ENCODE measurements around the gene CGB5. TPM values are rescaled to one million over a fixed set of nuclear protein-coding genes. Genes with fewer than 3 reads are reported as not detected.
"Not testable (repeated sequence)": the region's sequence is repeated elsewhere in the genome, so short reads cannot be mapped to it uniquely, and the experiment has no call there.

Gene CGB5
- total RNA-seq, 1 donor from 2014 or later = not detected

DNA sequence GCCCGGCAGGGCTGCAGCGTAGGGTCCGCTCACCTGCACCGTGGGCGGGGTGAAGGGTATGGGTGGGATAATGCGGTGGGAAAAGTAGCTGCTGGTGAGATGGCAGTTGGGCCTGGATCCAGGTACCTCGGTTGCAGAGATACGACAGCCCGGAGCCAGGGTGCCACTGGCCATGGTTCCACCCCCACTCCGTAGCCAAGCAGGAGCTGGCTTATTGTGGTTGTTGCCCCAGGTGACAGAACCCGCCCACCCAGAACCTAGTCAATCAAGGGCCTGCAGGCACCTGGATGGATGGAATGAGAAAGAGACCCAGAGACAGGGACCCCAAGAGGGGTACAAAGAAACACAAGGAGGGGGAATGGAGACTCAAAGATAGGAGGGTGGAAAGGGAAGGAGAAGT lies 23.3 kb upstream of the CGB5 start:
- no peak for DNase-seq (ENCODE audit: low spot score)
- intact Hi-C loops (cut with DNase I) = no loop called here
- ATAC-seq = no peak

DNA sequence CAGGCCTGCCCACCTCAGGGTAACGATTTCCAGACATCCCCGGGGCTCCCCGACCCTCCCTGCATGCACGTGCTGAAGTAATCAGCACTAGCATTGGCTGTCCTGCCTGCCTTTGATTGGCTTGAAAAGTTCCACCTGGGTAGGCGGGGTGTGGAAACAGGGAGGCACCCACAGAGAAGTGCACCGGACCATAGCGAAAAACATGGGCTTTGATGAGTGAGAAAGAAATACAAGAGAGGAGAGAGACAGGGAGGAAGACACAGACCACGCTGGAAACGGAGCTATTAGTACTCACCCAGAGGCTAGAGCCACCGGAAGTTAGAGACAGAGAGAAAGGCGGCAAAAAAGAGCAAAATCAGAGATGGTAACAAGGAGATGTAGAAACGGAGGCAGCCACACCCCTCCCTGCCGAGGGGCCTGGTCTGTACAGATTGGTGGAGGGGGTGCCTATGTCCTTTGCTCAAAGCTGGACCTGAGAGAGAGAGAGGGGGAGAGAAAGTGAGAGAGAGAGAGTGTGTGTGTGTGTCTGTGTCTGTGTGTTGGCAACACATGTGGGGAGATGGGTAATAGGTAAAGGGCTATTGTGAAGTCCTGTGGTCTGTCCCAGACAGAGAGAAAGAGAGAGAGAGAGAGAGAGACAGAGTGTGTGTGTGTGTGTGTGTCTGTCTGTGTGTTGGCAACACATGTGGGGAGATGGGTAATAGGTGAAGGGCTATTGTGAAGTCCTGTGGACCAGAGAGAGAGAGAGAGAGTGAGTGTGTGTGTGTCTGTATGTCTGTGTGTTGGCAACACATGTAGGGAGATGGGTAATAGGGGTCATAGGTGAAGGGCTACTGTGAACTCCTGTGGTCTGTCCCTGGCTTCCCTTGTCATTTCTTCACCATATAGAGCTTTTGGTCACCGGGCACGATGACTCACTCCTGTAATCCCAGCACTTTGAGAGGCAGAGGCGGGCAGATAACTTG lies 22.4 kb upstream of the CGB5 start:
- no peak for ATAC-seq

DNA sequence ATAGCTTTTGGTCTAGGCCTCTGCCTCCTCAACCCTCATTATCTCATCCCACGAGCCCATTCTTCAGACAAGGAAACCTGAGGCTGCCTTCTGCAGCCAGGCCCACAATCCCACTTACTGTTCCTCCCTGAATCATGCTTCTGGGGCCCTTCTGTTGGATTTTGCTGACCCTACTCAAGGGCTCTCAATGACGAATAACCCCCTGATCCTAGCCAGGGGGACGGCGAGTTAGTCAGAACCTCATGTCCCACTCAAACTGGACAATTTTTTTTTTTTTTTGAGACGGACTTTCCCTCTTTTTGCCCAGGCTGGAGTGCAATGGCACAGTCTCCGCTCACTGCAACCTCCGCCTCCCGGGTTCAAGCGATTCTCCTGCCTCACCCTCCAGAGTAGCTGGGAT lies 21.5 kb upstream of the CGB5 start:
- no peak for ATAC-seq
- intact Hi-C loops (cut with DNase I) = no loop called here
- no peak for DNase-seq (ENCODE audit: low spot score)

More for the DNA sequence above, 22.4 kb upstream of the CGB5 start:
- DNase-seq (ENCODE audit: low spot score) = no peak
- intact Hi-C loops (cut with DNase I) = no loop called here

DNA sequence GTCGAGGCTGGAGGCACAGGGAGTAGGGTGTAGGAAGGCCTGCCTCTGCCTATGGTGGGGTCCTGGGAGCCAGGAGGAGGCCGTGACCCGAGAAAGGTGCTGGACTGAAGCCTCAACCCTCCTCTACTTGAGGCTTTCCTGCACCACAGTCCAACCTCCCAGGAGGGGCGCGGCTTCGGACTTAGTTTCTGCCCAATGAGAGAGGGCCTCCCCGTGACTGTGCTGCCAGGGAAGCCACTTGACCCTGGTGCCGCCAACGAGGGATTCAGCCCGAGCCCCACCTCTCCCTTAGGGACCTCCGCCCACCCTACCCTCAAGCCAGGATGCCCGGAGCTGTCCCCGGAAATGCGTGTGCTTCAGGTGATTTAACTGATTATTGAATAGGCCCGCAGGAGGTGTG lies 19.4 kb upstream of the CGB5 start, which contains the start of gene CGB3:
Gene CGB3 (minus strand): TSS at position 101 of the 400 bp plus-strand sequence. CDS start 362 bp downstream, outside the sequence.
- DNase-seq (ENCODE audit: low spot score); ATAC-seq; intact Hi-C loops (cut with DNase I): not testable (repeated sequence)

DNA sequence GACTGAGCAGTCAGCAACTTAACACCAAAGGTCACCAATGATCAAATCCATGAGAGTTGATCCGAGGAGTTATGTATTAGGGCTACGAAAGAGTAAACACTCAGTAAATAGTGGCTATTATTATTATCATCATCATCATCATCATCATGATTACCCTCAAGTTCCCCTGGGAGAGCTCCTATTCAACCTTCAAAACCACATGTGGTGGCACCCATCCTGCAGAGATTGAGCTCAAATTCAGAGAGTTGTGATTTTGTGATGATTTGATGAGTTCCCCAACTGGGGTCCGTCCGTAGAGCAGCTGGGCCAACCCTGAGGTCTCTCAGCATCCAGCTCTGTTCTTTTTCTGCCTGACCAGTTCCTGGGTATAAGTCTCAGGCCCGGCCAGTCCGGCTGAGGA lies 18.6 kb upstream of the CGB5 start:
- DNase-seq (ENCODE audit: low spot score); ATAC-seq; intact Hi-C loops (cut with DNase I): not testable (repeated sequence)

DNA sequence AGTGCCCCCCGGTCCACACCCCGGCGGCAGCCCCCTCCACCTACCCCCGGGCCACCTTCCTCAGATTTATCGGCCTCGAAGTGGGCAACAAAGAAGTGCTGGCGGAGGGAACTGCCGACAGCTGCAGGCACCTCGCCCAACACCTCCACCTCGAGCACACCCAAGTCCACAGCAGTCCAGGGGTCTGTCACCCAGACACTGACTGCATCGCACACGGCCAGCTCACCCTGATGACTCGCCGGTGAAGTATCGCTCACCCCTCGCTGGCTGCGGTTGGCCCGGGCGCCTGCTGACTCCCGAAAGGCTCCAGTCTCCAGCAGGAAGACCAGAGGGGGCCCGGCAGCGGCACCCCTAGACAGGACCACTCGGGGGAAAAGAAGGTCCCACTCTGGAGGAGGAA lies 18.0 kb upstream of the CGB5 start:
- DNase-seq (ENCODE audit: low spot score); intact Hi-C loops (cut with DNase I); ATAC-seq: not testable (repeated sequence)

DNA sequence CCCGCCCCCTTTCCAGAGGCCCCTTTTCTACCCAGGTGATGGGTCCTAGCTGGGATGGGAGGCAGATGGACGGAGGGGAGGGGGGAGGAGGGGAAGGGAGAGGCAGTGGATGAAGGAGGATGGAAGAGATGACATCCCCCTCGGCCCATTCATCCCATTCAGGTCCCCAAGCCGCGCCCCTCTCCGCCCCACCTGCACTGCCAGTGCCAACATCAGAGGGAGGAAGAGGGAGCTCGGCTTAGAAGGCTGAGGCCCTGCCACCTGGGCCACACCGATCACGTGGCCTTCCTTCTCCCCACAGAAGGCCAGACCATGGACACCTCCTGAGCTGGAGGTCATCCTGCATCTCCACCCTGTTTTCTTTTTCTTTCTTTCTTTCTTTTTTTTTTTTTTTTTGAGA lies 15.0 kb upstream of the CGB5 start:
- ATAC-seq; DNase-seq (ENCODE audit: low spot score); intact Hi-C loops (cut with DNase I): not testable (repeated sequence)

DNA sequence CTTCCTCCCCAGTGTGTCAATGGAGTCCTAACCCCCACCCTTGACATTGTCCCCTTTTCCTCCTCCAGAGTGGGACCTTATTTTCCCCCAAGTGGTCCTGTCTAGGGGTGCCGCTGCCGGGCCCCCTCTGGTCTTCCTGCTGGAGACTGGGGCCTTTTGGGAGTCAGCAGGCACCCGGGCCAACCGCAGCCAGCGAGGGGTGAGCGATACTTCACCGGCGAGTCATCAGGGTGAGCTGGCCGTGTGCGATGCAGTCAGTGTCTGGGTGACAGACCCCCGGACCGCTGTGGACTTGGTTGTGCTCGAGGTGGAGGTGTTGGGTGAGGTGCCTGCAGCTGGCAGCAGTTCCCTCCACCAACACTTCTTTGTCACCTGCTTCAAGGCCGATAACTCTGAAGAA lies 13.9 kb upstream of the CGB5 start:
- intact Hi-C loops (cut with DNase I); ATAC-seq: not testable (repeated sequence)

DNA sequence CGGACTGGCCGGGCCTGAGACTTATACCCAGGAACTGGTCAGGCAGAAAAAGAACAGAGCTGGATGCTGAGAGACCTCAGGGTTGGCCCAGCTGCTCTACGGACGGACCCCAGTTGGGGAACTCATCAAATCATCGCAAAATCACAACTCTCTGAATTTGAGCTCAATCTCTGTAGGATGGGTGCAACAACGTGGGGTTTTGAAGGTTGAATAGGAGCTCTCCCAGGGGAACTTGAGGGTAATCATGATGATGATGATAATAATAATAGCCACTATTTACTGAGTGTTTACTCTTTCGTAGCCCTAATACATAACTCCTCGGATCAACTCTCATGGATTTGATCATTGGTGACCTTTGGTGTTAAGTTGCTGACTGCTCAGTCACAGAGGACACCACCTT lies 13.3 kb upstream of the CGB5 start:
- DNase-seq (ENCODE audit: low spot score); intact Hi-C loops (cut with DNase I); ATAC-seq: not testable (repeated sequence)

More for the DNA sequence above, 13.9 kb upstream of the CGB5 start:
- not testable (repeated sequence) for DNase-seq (ENCODE audit: low spot score)

DNA sequence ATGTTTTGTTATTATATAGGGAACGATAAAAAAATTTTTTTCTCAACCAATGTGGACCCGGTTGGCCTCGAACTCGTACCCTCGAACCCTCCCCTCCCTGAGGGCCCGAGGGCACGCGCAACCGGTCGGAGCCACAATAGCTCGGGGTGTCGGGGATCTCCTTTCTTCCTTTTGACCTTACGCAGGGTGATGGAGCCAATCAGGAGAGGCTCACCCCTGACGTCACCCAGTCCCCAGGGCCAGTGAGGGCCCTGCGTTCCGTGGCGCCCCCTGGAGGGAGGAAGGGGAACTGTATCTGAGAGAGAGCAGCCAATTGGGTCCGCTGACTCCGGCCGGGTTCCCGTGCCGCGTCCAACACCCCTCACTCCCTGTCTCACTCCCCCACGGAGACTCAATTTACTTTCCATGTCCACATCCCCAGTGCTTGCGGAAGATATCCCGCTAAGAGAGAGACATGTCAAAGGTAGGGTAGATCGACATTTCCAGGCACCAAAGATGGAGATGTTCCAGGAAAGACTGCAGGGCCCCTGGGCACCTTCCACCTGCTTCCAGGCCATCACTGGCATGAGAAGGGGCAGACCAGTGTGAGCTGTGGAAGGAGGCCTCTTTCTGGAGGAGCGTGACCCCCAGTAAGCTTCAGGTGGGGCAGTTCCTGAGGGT lies 11.9 kb upstream of the CGB5 start, which contains the start of gene CGB2:
Gene CGB2 (plus strand): TSS at position 249 of the 660 bp plus-strand sequence. CDS start 206 bp downstream, at position 455.
- intact Hi-C loops (cut with DNase I); DNase-seq (ENCODE audit: low spot score); ATAC-seq: not testable (repeated sequence)

DNA sequence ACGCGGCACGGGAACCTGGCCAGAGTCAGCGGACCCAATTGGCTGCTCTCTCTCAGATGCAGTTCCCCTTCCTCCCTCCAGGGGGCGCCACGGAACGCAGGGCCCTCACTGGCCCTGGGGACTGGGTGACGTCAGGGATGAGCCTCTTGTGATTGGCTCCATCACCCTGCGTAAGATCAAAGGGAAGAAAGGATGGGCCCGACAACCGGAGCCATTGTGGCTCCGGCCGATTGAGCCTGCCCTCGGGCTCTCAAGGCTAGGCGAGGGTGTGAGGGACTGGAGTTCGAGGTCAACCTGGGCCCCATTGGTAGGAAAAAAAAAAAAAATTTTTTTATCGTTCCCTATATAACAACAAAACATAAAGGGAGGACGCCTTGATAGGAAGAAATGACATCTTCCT lies 6.8 kb upstream of the CGB5 start, which contains the start of gene CGB1:
Gene CGB1 (minus strand): TSS at position 81 of the 400 bp plus-strand sequence. CDS start 184 bp downstream, outside the sequence.
- intact Hi-C loops (cut with DNase I); DNase-seq (ENCODE audit: low spot score); ATAC-seq: not testable (repeated sequence)

DNA sequence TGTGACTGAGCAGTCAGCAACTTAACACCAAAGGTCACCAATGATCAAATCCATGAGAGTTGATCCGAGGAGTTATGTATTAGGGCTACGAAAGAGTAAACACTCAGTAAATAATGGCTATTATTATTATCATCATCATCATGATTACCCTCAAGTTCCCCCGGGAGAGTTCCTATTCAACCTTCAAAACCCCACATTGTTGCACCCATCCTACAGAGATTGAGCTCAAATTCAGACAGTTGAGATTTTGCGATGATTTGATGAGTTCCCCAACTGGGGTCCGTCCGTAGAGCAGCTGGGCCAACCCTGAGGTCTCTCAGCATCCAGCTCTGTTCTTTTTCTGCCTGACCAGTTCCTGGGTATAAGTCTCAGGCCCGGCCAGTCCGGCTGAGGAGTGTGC lies 5.5 kb upstream of the CGB5 start:
- ATAC-seq; intact Hi-C loops (cut with DNase I); DNase-seq (ENCODE audit: low spot score): not testable (repeated sequence)

DNA sequence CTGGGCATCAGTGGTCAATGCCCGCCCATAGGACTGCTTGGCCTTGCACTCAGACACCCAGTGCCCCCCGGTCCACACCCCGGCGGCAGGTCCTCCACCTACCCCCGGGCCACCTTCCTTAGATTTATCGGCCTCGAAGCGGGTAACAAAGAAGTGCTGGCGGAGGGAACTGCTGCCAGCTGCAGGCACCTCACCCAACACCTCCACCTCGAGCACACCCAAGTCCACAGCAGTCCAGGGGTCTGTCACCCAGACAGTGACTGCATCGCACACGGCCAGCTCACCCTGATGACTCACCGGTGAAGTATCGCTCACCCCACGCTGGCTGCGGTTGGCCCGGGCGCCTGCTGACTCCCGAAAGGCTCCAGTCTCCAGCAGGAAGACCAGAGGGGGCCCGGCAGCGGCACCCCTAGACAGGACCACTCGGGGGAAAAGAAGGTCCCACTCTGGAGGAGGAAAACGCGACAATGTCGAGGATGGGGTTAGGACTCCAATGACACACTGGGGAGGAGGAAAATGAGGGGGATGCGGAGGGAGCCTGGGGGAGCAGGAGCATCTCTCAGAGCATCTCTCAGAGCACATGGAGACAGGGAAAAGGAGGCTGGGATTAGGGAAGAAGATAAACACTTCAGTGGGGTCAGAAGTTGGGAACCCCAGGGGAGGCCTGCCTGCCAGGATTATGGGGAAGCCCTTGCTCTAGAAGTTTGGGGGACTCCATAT lies 4.9 kb upstream of the CGB5 start:
- ATAC-seq; intact Hi-C loops (cut with DNase I); DNase-seq (ENCODE audit: low spot score): not testable (repeated sequence)

DNA sequence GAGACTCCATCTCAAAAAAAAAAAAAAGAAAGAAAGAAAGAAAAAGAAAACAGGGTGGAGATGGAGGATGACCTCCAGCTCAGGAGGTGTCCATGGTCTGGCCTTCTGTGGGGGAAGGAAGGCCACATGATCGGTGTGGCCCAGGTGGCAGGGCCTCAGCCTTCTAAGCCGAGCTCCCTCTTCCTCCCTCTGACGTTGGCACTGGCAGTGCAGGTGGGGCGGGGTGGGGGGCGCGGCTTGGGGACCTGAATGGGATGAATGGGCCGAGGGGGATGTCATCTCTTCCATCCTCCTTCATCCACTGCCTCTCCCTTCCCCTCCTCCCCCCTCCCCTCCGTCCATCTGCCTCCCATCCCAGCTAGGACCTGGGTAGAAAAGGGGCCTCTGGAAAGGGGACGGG lies 3.9 kb upstream of the CGB5 start:
- DNase-seq (ENCODE audit: low spot score); ATAC-seq; intact Hi-C loops (cut with DNase I): not testable (repeated sequence)

DNA sequence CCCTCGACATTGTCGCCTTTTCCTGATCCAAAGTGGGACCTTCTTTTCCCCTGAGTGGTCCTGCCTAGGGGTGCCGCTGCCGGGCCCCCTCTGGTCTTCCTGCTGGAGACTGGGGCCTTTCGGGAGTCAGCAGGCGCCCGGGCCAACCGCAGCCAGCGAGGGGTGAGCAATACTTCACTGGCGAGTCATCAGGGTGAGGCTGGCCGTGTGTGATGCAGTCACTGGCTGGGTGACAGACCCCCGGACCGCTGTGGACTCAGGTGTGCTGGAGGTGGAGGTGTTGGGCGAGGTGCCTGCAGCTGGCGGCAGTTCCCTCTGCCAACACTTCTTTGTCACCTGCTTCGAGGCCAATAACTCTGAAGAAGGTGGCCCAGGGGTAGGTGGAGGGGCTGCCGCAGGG lies 1.5 kb upstream of the CGB5 start:
- ATAC-seq (no peak), DNase-seq (ENCODE audit: low spot score) (no peak)
- intact Hi-C loops (cut with DNase I) = no loop called here

DNA sequence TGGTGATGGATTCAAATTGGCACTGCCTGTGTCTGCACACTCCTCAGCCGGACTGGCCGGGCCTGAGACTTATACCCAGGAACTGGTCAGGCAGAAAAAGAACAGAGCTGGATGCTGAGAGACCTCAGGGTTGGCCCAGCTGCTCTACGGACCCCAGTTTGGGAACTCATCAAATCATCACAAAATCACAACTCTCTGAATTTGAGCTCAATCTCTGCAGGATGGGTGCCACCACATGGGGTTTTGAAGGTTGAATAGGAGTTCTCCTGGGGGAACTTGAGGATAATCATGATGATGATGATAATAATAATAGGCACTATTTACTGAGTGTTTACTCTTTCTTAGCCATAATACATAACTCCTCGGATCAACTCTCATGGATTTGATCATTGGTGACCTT lies 982 bp upstream of the CGB5 start:
- DNase-seq (ENCODE audit: low spot score); intact Hi-C loops (cut with DNase I); ATAC-seq: not testable (repeated sequence)

DNA sequence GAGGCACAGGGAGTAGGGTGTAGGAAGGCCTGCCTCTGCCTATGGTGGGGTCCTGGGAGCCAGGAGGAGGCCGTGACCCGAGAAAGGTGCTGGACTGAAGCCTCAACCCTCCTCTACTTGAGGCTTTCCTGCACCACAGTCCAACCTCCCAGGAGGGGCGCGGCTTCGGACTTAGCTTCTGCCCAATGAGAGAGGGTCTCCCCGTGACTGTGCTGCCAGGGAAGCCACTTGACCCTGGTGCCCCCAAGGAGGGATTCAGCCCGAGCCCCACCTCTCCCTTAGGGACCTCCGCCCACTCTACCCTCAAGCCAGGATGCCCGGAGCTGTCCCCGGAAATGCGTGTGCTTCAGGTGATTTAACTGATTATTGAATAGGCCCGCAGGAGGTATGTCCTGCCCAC lies 5.4 kb downstream of the CGB5 start, which contains the start of gene CGB8:
Gene CGB8 (minus strand): TSS at position 101 of the 400 bp plus-strand sequence. CDS start 372 bp downstream, outside the sequence.
- intact Hi-C loops (cut with DNase I); ATAC-seq; DNase-seq (ENCODE audit: low spot score): not testable (repeated sequence)

DNA sequence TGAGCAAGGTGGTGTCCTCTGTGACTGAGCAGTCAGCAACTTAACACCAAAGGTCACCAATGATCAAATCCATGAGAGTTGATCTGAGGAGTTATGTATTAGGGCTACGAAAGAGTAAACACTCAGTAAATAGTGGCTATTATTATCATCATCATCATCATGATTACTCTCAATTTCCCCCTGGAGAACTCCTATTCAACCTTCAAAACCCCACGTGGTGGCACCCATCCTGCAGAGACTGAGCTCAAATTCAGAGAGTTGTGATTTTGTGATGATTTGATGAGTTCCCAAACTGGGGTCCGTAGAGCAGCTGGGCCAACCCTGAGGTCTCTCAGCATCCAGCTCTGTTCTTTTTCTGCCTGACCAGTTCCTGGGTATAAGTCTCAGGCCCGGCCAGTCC lies 6.2 kb downstream of the CGB5 start:
- intact Hi-C loops (cut with DNase I); ATAC-seq; DNase-seq (ENCODE audit: low spot score): not testable (repeated sequence)
